ENCODE results near the gene RIN3.

- no peak for TF ChIP-seq CTCF (IDR thresholded peaks at IDR 0.05)
- TF ChIP-seq POLR2A (IDR thresholded peaks at IDR 0.05), result no peak
Measured at GRCh38 chr14:92538412-92538985, 24.9 kb downstream of the RIN3 start.
